ENCODE results near the gene PADI1.

The PADI1 gene

DNA sequence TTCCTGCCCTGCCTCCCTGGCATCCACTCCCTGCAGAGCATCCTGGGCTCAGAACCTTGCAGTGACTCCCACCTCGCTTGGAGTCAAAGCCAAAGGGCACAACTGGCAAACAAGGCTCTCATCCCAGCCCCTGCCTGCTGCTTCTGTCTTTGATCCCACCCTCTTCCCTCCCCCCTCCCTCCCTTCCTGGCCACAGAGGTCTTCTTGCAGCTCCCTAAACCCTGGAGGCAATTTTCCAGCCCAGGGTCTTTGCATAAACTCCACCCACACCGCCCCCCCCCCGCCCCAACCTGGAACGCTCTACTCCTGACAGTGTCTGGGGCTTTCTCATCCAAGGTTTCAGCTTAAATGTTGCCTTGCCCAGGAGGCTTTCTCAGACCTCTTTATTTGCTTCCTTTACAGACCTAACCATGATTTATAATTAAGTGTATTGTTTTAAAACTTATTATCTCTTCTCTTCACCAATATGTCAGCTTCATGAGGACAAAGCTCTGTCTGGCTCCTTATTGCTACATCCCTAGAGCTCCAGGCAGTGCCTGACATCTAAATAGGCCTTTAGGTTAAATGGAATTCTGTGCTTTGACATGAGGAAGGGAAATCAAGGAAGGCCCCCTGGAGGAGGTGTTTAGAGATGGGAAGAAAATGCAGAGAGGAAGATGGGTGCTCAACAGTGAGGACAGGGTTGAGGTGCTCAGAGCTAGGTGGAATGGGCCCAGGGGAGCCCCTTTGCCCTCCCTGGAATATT, 37.7 kb upstream of the PADI1 start:
- no peaks in the 10 kb centered on the region for H3K27me3 ChIP-seq (ENCODE audit: control insufficient read depth, insufficient read depth, low read length)
- no peaks in the 10 kb centered on the region for H3K9me3 ChIP-seq (ENCODE audit: control insufficient read depth, low read depth, low read length)
- no peak overlapping the region for H3K27ac ChIP-seq (ENCODE audit: low read length)
- no peaks in the 10 kb centered on the region for H3K4me1 ChIP-seq (ENCODE audit: control insufficient read depth, low read depth, low read length)
- no peaks in the 10 kb centered on the region for H3K36me3 ChIP-seq (ENCODE audit: control insufficient read depth, low read depth, low read length)
- no peak overlapping the region for H3K4me3 ChIP-seq (ENCODE audit: low read length)
- no peak overlapping the region for H3K9ac ChIP-seq (ENCODE audit: low read length)

DNA sequence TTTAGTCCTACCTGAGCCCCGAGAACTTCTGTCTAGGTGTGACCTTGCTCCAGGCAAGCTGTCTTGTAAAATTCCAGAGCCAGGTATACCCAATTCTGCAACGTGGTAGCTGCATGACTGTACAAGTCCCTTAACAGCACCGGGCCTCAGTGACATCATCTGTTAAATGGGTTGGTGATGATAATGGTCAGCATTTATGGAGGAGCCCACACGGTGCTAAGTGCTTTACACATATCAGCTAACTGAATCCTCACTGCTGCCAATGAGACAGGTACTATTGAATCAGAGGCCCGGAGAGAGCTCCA, 37.2 kb upstream of the PADI1 start:
- Histone ChIP-seq H3K27me3 (ENCODE audit: control insufficient read depth, insufficient read depth, low read length) (no peaks in the 10 kb centered on the region), H3K4me3 (ENCODE audit: low read length) (no peak overlapping the region), H3K9ac (ENCODE audit: low read length) (no peak overlapping the region), H3K36me3 (ENCODE audit: control insufficient read depth, low read depth, low read length) (no peaks in the 10 kb centered on the region), H3K9me3 (ENCODE audit: control insufficient read depth, low read depth, low read length) (no peaks in the 10 kb centered on the region), H3K27ac (ENCODE audit: low read length) (no peak overlapping the region), H3K4me1 (ENCODE audit: control insufficient read depth, low read depth, low read length) (no peaks in the 10 kb centered on the region)

DNA sequence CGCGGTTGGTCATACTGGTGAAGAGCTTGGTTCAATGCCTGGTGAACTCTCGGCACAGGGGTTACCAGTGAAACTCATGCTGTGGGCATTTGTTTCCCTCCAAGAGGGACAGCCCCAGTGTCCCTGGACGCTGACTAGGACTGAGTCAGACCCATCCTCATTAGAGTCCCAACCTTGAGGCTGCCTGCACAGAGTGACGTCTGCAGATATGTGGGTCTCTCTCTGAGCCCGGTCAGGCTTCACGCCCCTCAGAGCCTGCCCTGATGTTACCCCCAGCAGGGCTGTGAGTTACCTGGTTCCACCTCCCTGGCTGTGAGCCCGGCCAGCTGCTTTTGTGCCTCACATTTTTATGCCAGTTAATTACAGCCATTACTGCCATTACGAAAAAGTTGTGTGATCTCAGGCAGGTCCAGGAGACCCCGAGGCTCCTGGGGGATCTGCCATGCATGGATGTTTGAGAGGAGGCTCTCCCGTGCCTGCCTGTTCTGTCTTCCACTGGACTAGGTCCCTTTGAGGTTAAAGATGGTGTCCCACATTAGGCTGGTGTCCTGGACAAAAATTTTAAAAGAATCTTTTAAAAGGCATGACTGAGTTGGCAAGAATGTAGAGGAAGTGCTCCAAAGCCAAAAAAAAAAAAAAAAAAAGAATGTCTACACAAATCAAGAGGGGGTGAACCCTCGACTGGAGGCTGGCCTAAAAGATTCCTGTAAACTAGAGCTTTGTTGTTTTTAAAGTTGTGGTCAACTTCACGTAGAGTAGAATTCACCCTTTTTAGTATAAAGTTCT, 36.6 kb upstream of the PADI1 start:
- Histone ChIP-seq H3K27me3 (ENCODE audit: control insufficient read depth, insufficient read depth, low read length) (no peaks in the 10 kb centered on the region), H3K4me3 (ENCODE audit: low read length) (no peak overlapping the region), H3K36me3 (ENCODE audit: control insufficient read depth, low read depth, low read length) (no peaks in the 10 kb centered on the region), H3K27ac (ENCODE audit: low read length) (no peak overlapping the region), H3K4me1 (ENCODE audit: control insufficient read depth, low read depth, low read length) (no peaks in the 10 kb centered on the region), H3K9ac (ENCODE audit: low read length) (no peak overlapping the region), H3K9me3 (ENCODE audit: control insufficient read depth, low read depth, low read length) (no peaks in the 10 kb centered on the region)

DNA sequence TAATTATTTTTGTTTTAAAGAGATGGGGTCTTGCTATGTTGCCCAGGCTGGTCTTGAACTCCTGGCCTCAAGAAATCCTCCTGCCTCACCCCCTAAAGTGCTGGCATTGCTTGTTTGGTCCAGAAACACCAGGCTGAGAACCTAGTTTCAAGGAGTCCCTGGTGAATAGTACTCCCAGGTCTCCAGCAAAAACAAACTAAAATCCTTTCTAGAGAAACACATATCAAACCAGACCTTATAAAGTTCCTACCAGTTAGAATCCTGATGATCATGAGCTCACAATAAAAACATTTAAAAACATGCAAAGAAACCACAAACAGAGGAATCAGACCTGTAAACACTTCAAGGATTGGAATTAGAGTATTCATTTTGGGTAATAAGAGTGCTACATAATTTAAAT, 34.4 kb upstream of the PADI1 start:
- Histone ChIP-seq H3K9ac (ENCODE audit: low read length) (no peak overlapping the region), H3K9me3 (ENCODE audit: control insufficient read depth, low read depth, low read length) (no peaks in the 10 kb centered on the region), H3K27me3 (ENCODE audit: control insufficient read depth, insufficient read depth, low read length) (no peaks in the 10 kb centered on the region), H3K4me3 (ENCODE audit: low read length) (no peak overlapping the region), H3K36me3 (ENCODE audit: control insufficient read depth, low read depth, low read length) (no peaks in the 10 kb centered on the region), H3K4me1 (ENCODE audit: control insufficient read depth, low read depth, low read length) (no peaks in the 10 kb centered on the region), H3K27ac (ENCODE audit: low read length) (no peak overlapping the region)

DNA sequence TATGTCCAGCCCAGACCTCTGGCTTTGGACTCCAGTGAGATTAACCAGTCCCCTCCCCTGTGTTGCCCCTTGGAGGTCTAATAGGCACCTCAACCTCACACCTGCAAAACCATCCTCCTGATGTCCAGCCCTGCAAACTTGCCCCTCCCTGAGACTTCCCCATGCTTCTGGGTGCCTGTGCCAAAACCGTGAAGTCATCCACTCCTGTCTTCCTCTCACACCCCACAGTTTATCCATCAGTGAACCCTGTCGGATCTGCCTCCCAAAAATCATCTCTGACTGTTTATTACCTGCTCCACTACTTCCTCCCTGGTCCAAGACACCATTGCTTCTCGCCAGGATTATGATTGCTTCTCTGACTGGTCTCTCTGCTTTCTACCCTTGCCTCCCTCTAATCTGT, 31.7 kb upstream of the PADI1 start:
- Histone ChIP-seq H3K36me3 (ENCODE audit: control insufficient read depth, low read depth, low read length) (no peaks in the 10 kb centered on the region), H3K27me3 (ENCODE audit: control insufficient read depth, insufficient read depth, low read length) (no peaks in the 10 kb centered on the region), H3K9ac (ENCODE audit: low read length) (no peak overlapping the region), H3K9me3 (ENCODE audit: control insufficient read depth, low read depth, low read length) (no peaks in the 10 kb centered on the region), H3K4me3 (ENCODE audit: low read length) (no peak overlapping the region), H3K4me1 (ENCODE audit: control insufficient read depth, low read depth, low read length) (no peaks in the 10 kb centered on the region), H3K27ac (ENCODE audit: low read length) (no peak overlapping the region)

DNA sequence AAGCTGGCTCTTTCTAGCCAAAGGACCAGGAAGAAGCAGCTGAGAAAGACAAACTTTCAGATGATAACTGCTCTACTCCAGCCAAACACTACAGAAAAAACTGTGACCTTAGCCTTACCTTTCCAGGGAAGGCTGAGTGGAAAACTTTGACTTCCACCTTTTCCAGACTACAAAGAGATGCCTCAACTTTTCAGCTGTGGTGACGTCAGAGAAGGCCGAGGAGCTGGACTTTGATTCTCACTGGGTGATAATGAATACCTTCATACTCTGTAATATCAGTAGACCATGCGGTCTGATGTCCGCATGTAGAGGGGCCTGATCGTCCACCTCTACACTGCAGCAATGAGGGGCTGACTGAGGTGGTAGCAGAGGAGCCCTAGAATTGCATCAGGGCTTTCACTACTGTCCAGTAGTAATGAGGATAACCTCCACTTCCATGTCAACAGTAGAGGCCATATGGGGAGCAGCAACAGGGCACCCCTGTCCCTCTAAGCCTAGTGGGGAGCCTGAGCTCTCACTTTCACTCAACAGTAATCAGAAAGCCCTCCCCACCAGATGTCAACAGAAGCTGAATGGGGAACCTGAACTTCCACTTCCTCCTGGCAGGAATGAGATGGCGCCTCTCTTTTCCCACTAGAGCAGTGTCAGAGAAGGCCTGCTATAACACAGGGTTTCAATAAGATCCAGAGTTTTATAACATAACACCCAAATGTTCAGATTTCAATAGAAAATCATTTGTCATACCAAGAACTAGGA, 28.4 kb upstream of the PADI1 start:
- no peaks in the 10 kb centered on the region for H3K36me3 ChIP-seq (ENCODE audit: control insufficient read depth, low read depth, low read length)
- no peak overlapping the region for H3K27ac ChIP-seq (ENCODE audit: low read length)
- no peak overlapping the region for H3K4me3 ChIP-seq (ENCODE audit: low read length)
- H3K9ac ChIP-seq (ENCODE audit: low read length): no peak overlapping the region
- no peaks in the 10 kb centered on the region for H3K9me3 ChIP-seq (ENCODE audit: control insufficient read depth, low read depth, low read length)
- H3K27me3 ChIP-seq (ENCODE audit: control insufficient read depth, insufficient read depth, low read length): no peaks in the 10 kb centered on the region
- no peaks in the 10 kb centered on the region for H3K4me1 ChIP-seq (ENCODE audit: control insufficient read depth, low read depth, low read length)

DNA sequence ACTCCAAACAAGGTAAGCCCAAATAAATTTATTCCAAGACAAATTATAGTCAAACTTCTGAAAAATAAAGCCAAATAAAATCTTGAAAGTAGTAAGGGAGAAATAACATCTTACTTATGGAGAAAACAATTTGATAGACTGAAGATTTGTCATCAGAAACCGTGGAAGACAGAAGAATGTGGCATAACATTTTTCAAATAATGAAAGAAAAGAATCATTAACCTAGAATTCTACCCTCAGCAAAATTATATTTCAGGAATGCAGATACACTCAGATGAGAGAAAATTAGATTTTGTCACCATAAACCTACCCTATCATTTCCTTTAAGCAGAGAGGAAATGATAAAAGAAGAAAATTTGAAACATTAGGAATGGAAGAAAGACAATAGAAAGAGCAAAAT, 27.3 kb upstream of the PADI1 start:
- H3K4me3 ChIP-seq (ENCODE audit: low read length): no peak overlapping the region
- no peaks in the 10 kb centered on the region for H3K27me3 ChIP-seq (ENCODE audit: control insufficient read depth, insufficient read depth, low read length)
- H3K36me3 ChIP-seq (ENCODE audit: control insufficient read depth, low read depth, low read length): no peaks in the 10 kb centered on the region
- no peak overlapping the region for H3K9ac ChIP-seq (ENCODE audit: low read length)
- no peak overlapping the region for H3K27ac ChIP-seq (ENCODE audit: low read length)
- H3K4me1 ChIP-seq (ENCODE audit: control insufficient read depth, low read depth, low read length): no peaks in the 10 kb centered on the region
- H3K9me3 ChIP-seq (ENCODE audit: control insufficient read depth, low read depth, low read length): no peaks in the 10 kb centered on the region

DNA sequence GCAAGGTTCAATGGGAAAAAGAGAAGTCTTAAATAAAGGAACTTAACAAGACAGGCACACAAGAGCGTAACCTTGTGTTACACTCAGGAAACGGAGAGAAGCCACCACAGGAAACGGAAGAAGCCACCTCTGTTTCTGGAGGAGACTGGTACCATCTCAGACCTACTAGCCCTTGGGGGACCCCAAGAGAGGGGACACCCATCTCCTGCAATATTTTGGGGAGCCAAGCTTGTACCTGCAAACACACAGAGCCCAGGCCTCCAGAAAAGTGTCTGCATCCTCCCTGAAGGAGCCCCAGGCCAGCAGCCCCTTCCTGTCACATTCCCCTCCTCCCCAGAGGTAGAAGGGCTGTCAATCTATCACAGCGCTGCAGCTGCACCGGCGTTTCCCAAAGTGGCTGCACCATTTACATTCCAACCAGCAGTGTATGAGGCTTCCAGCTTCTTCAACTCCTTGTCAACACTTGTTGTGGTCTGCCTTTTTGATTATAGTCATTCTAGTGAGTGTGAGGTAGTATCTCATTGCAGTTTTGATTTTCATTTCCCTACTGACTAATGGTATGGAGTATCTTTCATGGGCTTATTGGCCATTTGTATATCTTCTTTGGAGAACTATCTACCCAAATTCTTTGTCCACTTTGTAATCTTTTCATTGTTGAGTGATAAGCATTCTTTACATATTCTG, 23.0 kb upstream of the PADI1 start:
- no peaks in the 10 kb centered on the region for H3K36me3 ChIP-seq (ENCODE audit: control insufficient read depth, low read depth, low read length)
- H3K9me3 ChIP-seq (ENCODE audit: control insufficient read depth, low read depth, low read length): no peaks in the 10 kb centered on the region
- H3K4me1 ChIP-seq (ENCODE audit: control insufficient read depth, low read depth, low read length): peaks cover 1% of the 10 kb centered on the region
- no peaks in the 10 kb centered on the region for H3K27me3 ChIP-seq (ENCODE audit: control insufficient read depth, insufficient read depth, low read length)
- H3K9ac ChIP-seq (ENCODE audit: low read length): no peak overlapping the region
- H3K27ac ChIP-seq (ENCODE audit: low read length): no peak overlapping the region
- H3K4me3 ChIP-seq (ENCODE audit: low read length): no peak overlapping the region

DNA sequence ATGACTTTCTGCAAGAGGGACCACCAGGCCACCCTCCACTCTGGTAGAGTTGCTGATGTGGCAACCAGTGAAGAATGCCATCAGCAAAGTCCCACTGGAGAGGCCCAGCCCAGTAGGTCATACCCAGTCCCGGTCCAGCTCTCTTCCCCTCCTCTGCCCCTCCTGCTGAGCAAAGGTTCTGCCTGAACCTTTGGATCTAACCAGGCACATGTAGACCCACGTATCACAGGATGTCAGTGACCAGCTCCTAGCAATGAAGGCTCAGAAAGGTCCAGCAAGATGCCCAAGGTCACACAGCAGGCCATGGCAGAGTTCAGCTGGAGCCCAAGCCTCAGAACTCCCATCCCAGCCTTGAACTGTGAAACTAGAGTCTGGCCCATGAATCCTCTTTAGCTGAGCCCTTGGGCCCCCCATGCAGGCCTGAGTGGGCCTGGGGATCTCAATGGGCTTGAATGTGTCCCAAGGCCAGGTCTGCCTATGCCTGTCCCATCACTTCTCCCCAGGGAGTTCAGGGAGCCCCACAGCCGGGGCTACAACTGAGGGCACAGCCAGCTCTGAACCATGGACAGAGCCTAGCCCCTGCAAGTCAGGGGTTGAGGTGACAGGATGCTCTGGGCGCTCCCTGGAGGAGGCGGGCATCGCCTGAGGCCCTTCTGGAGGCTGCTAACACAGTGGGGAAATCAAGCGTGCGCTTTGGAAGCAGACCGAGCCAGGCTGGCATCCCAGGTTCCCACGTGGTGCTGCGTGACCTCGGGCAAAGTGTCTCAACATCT, 21.4 kb upstream of the PADI1 start:
- H3K9ac ChIP-seq (ENCODE audit: low read length): no peak overlapping the region
- H3K27ac ChIP-seq (ENCODE audit: low read length): no peak overlapping the region
- H3K36me3 ChIP-seq (ENCODE audit: control insufficient read depth, low read depth, low read length): no peaks in the 10 kb centered on the region
- H3K4me1 ChIP-seq (ENCODE audit: control insufficient read depth, low read depth, low read length): peaks cover 3% of the 10 kb centered on the region
- no peak overlapping the region for H3K4me3 ChIP-seq (ENCODE audit: low read length)
- H3K27me3 ChIP-seq (ENCODE audit: control insufficient read depth, insufficient read depth, low read length): no peaks in the 10 kb centered on the region
- H3K9me3 ChIP-seq (ENCODE audit: control insufficient read depth, low read depth, low read length): no peaks in the 10 kb centered on the region

DNA sequence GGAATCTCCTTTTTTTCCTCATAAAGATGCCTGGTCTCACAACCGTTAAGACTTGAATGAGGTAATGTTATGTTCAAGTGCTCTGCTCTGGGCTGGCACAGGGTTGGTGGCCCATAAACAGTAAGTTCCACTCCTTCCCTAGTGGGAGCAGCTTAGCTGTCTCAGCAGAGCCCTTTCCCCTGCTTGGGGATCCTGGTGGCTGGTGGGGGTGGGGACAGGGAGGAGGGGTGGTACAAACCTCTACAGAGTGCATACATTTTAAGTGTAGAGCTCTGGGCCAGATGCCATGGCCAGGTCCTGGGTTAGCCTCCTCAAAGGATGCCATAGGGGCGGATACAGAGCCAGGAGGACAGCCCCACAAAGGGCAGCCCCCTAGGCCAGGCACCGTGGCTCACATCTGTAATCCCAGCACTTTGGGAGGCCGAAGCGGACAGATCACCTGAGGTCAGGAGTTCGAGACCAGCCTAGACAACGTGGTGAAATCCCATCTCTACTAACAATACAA, 20.7 kb upstream of the PADI1 start:
- H3K9me3 ChIP-seq (ENCODE audit: control insufficient read depth, low read depth, low read length): no peaks in the 10 kb centered on the region
- no peaks in the 10 kb centered on the region for H3K36me3 ChIP-seq (ENCODE audit: control insufficient read depth, low read depth, low read length)
- H3K9ac ChIP-seq (ENCODE audit: low read length): no peak overlapping the region
- no peak overlapping the region for H3K4me3 ChIP-seq (ENCODE audit: low read length)
- H3K27ac ChIP-seq (ENCODE audit: low read length): no peak overlapping the region
- peaks cover 3% of the 10 kb centered on the region for H3K4me1 ChIP-seq (ENCODE audit: control insufficient read depth, low read depth, low read length)
- no peaks in the 10 kb centered on the region for H3K27me3 ChIP-seq (ENCODE audit: control insufficient read depth, insufficient read depth, low read length)
